GM18858 (cell line): ENCODE data around the gene KDM5B.
"Not testable (repeated sequence)": the region's sequence is repeated elsewhere in the genome, so short reads cannot be mapped to it uniquely, and the experiment has no call there.

Experiments used
- ATAC-seq: cut with Tn5 transposase; IDR thresholded peaks from one replicate; pipeline ENCODE4 v1.9.1; 2021; ENCODE audit not compliant: unreplicated experiment

KDM5B gene

GRCh38 chr1:202794051-202794740 is 14.0 kb downstream of the KDM5B start:
- ATAC-seq: no peak

GRCh38 chr1:202791077-202791747 is 17.0 kb downstream of the KDM5B start:
- ATAC-seq: no peak

- ATAC-seq: no peak
Measured at GRCh38 chr1:202788800-202789199, 19.4 kb downstream of the KDM5B start.

GRCh38 chr1:202786804-202787203 is 21.4 kb downstream of the KDM5B start:
- ATAC-seq: no peak

- no peak for ATAC-seq
Measured at GRCh38 chr1:202781180-202781579, 27.0 kb downstream of the KDM5B start.

- ATAC-seq: no peak
Measured at GRCh38 chr1:202770135-202770534, 38.1 kb downstream of the KDM5B start.

GRCh38 chr1:202765721-202766120 is 42.5 kb downstream of the KDM5B start:
- no peak for ATAC-seq

GRCh38 chr1:202762019-202762418 is 46.2 kb downstream of the KDM5B start:
- ATAC-seq: no peak

- no peak for ATAC-seq
Measured at GRCh38 chr1:202760589-202760988, 47.6 kb downstream of the KDM5B start.

- ATAC-seq: no peak
Measured at GRCh38 chr1:202756391-202756790, 51.8 kb downstream of the KDM5B start.

GRCh38 chr1:202754293-202754692 is 53.9 kb downstream of the KDM5B start:
- ATAC-seq: no peak

- no peak for ATAC-seq
Measured at GRCh38 chr1:202752774-202753173, 55.4 kb downstream of the KDM5B start.

- ATAC-seq: no peak
Measured at GRCh38 chr1:202750761-202751160, 57.5 kb downstream of the KDM5B start.

- ATAC-seq: no peak
Measured at GRCh38 chr1:202750024-202750423, 58.2 kb downstream of the KDM5B start.

- ATAC-seq: no peak
Measured at GRCh38 chr1:202745323-202745888, 62.8 kb downstream of the KDM5B start.

GRCh38 chr1:202744770-202745169 is 63.5 kb downstream of the KDM5B start:
- not testable (repeated sequence) for ATAC-seq

- ATAC-seq: no peak
Measured at GRCh38 chr1:202742496-202742895, 65.7 kb downstream of the KDM5B start.

- no peak for ATAC-seq
Measured at GRCh38 chr1:202733251-202733650, 75.0 kb downstream of the KDM5B start.

GRCh38 chr1:202728951-202729350 is 79.3 kb downstream of the KDM5B start:
- no peak for ATAC-seq

GRCh38 chr1:202725526-202725925 is 82.7 kb downstream of the KDM5B start:
- no peak for ATAC-seq

- ATAC-seq: no peak
Measured at GRCh38 chr1:202723708-202724107, 84.5 kb downstream of the KDM5B start.

GRCh38 chr1:202723046-202723445 is 85.2 kb downstream of the KDM5B start:
- not testable (repeated sequence) for ATAC-seq
